GM23338 (cell line): ENCODE results near the gene ALOX15B. TPM values are rescaled to one million over a fixed set of nuclear protein-coding genes. Genes with fewer than 3 reads are reported as not detected.

Source experiments
- ATAC-seq: fragments of 200-7000 bp; cut with Tn5 transposase; 3 replicates; pipeline ENCODE4 v1.9.1; 2020
- DNase-seq: peaks from one replicate; pipeline ENCODE4 v3.0.0-alpha.2; 2015; ENCODE audit warnings: low spot score
- H2AFZ ChIP-seq: fragments of 200-600 bp; sonication (generic); 2 replicates; pipeline ENCODE4 v1.8.0; 2016; ENCODE audit warnings: antibody characterized with exemption, mild to moderate bottlenecking, moderate library complexity
- H3F3A ChIP-seq: fragments of 200-600 bp; sonication (generic); replicated peaks from 2 replicates; pipeline ENCODE4 v1.8.0; 2017; ENCODE audit warnings: antibody characterized with exemption, mixed run types, low read depth
- H3K27ac ChIP-seq: fragments of 200-600 bp; sonication (generic); 2 replicates; pipeline ENCODE4 v1.6.1; 2016; ENCODE audit warnings: low read depth
- H3K27me3 ChIP-seq: fragments of 200-600 bp; sonication (generic); 2 replicates; pipeline ENCODE4 v1.8.0; 2016; ENCODE audit warnings: mild to moderate bottlenecking, mixed run types, moderate library complexity; ENCODE audit not compliant: insufficient read depth
- H3K36me3 ChIP-seq: fragments of 200-600 bp; sonication (generic); 2 replicates; pipeline ENCODE4 v1.8.0; 2016; ENCODE audit warnings: mild to moderate bottlenecking; ENCODE audit not compliant: insufficient read depth
- H3K4me1 ChIP-seq: fragments of 200-600 bp; sonication (generic); 2 replicates; pipeline ENCODE4 v1.8.0; 2016; ENCODE audit warnings: mild to moderate bottlenecking, moderate library complexity; ENCODE audit not compliant: insufficient read depth
- H3K4me2 ChIP-seq: fragments of 200-600 bp; sonication (generic); 2 replicates; pipeline ENCODE4 v1.7.1; 2017; ENCODE audit warnings: mixed run types
- H3K4me3 ChIP-seq: fragments of 200-600 bp; sonication (generic); 2 replicates; pipeline ENCODE4 v1.6.1; 2016; ENCODE audit warnings: mixed run types
- H3K79me2 ChIP-seq: fragments of 200-600 bp; sonication (generic); replicated peaks from 2 replicates; pipeline ENCODE4 v1.8.0; 2017; ENCODE audit warnings: mild to moderate bottlenecking; ENCODE audit not compliant: insufficient read depth
- H3K9me2 ChIP-seq: fragments of 200-600 bp; sonication (generic); 2 replicates; pipeline ENCODE4 v1.8.0; 2017; ENCODE audit not compliant: insufficient read depth
- H4K20me1 ChIP-seq: fragments of 200-600 bp; sonication (generic); replicated peaks from 2 replicates; pipeline ENCODE4 v1.8.0; 2017; ENCODE audit warnings: mild to moderate bottlenecking; ENCODE audit not compliant: insufficient read depth
- H3K27ac Mint-ChIP-seq: 2 replicates; pipeline ENCODE4 v1.8.0; 2020; ENCODE audit warnings: inconsistent platforms, mild to moderate bottlenecking, moderate library complexity, mixed read lengths
- H3K27me3 Mint-ChIP-seq: 3 replicates; pipeline ENCODE4 v1.8.0; 2022; ENCODE audit warnings: low read depth, mild to moderate bottlenecking, moderate library complexity, mixed read lengths, inconsistent platforms; ENCODE audit not compliant: insufficient read depth, poor library complexity
- H3K36me3 Mint-ChIP-seq: 3 replicates; pipeline ENCODE4 v1.8.0; 2021; ENCODE audit warnings: low read depth, mild to moderate bottlenecking, inconsistent platforms, moderate library complexity, mixed read lengths
- H3K4me1 Mint-ChIP-seq: 3 replicates; pipeline ENCODE4 v1.8.0; 2020; ENCODE audit warnings: mild to moderate bottlenecking, inconsistent platforms, mixed read lengths
- H3K4me3 Mint-ChIP-seq: 3 replicates; pipeline ENCODE4 v1.8.0; 2021; ENCODE audit warnings: moderate library complexity, mild to moderate bottlenecking, inconsistent platforms, mixed read lengths
- H3K9me3 Mint-ChIP-seq: 3 replicates; pipeline ENCODE4 v1.8.0; 2020; ENCODE audit warnings: moderate library complexity, mild to moderate bottlenecking, inconsistent platforms, mixed read lengths
- CREB1 ChIP-seq: fragments of 250-450 bp; sonication (Bioruptor Pico); IDR thresholded peaks from 2 replicates; pipeline ENCODE4 v1.5.0; 2020; ENCODE audit warnings: low read depth, mild to moderate bottlenecking, moderate library complexity
- CTCF ChIP-seq, 2 experiments: fragments of 200-600 bp in 1 of 2; sonication (generic) in 1 of 2; conservative IDR thresholded peaks; 2 replicates each; pipeline versions ENCODE4 v1.5.1 to v1.6.1; 2016 to 2017; ENCODE audit warnings: antibody characterized with exemption in 2 of 2, low read depth in 2 of 2, mild to moderate bottlenecking in 2 of 2, moderate library complexity in 1 of 2
- ETS1 ChIP-seq: IDR thresholded peaks from 2 replicates; pipeline ENCODE4 v1.6.1; 2016; ENCODE audit warnings: antibody characterized with exemption
- EZH2phosphoT487 ChIP-seq: fragments of 200-600 bp; sonication (generic); IDR thresholded peaks from one replicate; pipeline ENCODE4 v1.8.1; 2018; ENCODE audit warnings: antibody characterized with exemption; ENCODE audit not compliant: unreplicated experiment
- POLR2AphosphoS5 ChIP-seq: IDR thresholded peaks from 2 replicates; pipeline ENCODE4 v1.6.1; 2016; ENCODE audit warnings: antibody characterized with exemption, low read depth
- REST ChIP-seq: IDR thresholded peaks from one replicate; pipeline ENCODE4 v1.6.1; 2018; ENCODE audit warnings: antibody characterized with exemption; ENCODE audit not compliant: unreplicated experiment
- ZNF462 ChIP-seq: fragments of 250-450 bp; sonication (Bioruptor Pico); IDR thresholded peaks from 2 replicates; pipeline ENCODE4 v1.5.0; 2020; ENCODE audit warnings: mild to moderate bottlenecking, moderate library complexity
- polyA plus RNA-seq: library from polyadenylated mRNA; unstranded; fragments of >200 nt; fragmentation: Nextera tagmentation; extraction: Ambion mirVana; gene quantifications from 2 replicates; pipeline ENCODE4 v1.2.1, GENCODE V29; 2016
- total RNA-seq: library from RNA; depleted of rRNA; stranded (reverse); fragments of >200 nt; shearing (Covaris generic); gene quantifications from 2 replicates; pipeline ENCODE4 v1.2.3, GENCODE V29; 2014

The ALOX15B gene
- total and polyA plus RNA-seq, 2 experiments from 2014 or later, result 0.42 to 0.45 TPM

- H3K9me2 ChIP-seq, result no peaks in the 10 kb centered on the region
- peaks cover 10% of the 10 kb centered on the region; the same call in 1 of the 2 replicates for H3K4me1 ChIP-seq
- H3K4me3 ChIP-seq, result peak overlapping the region; percentile 89
- Mint-ChIP-seq H3K27ac (no peak overlapping the region), H3K27me3 (peaks cover 49% of the 10 kb centered on the region), H3K36me3 (peaks cover 2% of the 10 kb centered on the region; the same call in 1 of the 3 replicates), H3K9me3 (peaks cover 5% of the 10 kb centered on the region; the same call in 2 of the 3 replicates), H3K4me3 (peak overlapping the region; percentile 88), H3K4me1 (peaks cover 4% of the 10 kb centered on the region; the same call in 2 of the 3 replicates)
- DNase-seq, result peak; percentile 94
- no peak for TF ChIP-seq ZNF462 (CRISPR knock-in tag)
- no peak for TF ChIP-seq EZH2phosphoT487
- TF ChIP-seq CTCF (conservative IDR thresholded peaks at IDR 0.05; ENCODE audit: low read depth in 2 of 2), result peak; percentile 70 to 95
- 0 out of 2 replicates have a peak, but pooled peaks have one; percentile 29 for TF ChIP-seq CREB1
- TF ChIP-seq ETS1, result peak; percentile 41; the same call in 1 of the 2 replicates
- TF ChIP-seq REST, result no peak
- peak; percentile 71 for TF ChIP-seq POLR2AphosphoS5
- H3K36me3 ChIP-seq, result no peaks in the 10 kb centered on the region
- ATAC-seq, result peak; percentile 87
- peak overlapping the region; percentile 95 for H3K4me2 ChIP-seq
- H2AFZ ChIP-seq, result peak overlapping the region; percentile 99
- H3K27me3 ChIP-seq, result peaks cover 82% of the 10 kb centered on the region
- 0 out of 2 replicates have a peak, but pooled peaks cover 5% of the 10 kb centered on the region for H4K20me1 ChIP-seq
- H3K79me2 ChIP-seq, result no peaks in the 10 kb centered on the region
- H3K27ac ChIP-seq, result no peak overlapping the region
- H3F3A ChIP-seq, result no peaks in the 10 kb centered on the region
These were observed 40.7 kb downstream of the ALOX15B start for GRCh38 chr17:8079291-8080207.
